Ovary (tissue), 3 donors: Measurements from ENCODE around the gene PALLD.

Source experiments
- EP300 ChIP-seq: sonication (generic); formaldehyde crosslinking; IDR thresholded peaks from one replicate; pipeline ENCODE4 v1.6.1; 2017; ENCODE audit warnings: antibody characterized with exemption
- TF ChIP-seq, protein P1 (sequence below), 3 donors: fragments of 450-650 bp in 2 of 3; fragments of 200-600 bp in 1 of 3; IDR thresholded peaks; one replicate each; pipeline versions ENCODE4 v1.5.1 to v1.8.0; 2016 to 2022; ENCODE audit warnings: antibody characterized with exemption in 3 of 3, mild to moderate bottlenecking in 1 of 3
- donor health status: DM: no; HTN: no; CAD: no.

DNA sequence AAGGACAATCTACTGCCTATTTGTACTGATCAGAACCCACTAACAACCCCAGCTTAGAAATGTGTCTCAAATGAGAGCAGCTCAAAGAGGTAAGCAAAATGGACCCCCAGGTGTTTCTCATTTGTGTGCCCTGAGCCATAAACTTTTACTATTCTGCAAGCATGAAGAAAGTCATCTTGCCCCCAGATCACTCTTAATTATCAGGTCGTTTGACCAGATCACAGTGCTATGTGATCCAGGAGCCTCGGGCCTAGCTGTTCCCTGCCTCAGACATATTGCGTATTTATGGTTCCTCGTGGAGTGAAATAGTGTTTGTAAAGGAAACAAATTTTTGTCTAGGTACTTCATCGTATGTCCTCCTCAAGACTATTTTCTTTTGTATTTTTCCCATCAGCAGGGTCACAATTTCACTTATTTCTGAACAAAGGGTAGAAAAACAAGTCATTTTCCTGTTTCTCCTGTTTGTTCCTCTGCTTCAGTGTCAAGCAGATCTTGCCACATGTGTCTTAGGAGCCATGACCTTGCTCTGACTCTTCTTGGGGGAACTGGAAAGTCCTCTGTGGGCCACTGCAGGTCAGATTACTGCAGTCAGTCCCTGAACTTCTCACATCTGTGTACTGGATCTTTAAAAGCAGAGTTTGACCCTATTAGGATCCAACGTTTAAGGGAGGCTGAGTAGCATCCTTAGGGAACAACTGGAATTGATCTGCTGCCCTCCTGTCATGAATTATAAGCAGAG, 194.9 kb downstream of the PALLD start:
- TF ChIP-seq EP300: no peak
- TF ChIP-seq, protein P1, sequence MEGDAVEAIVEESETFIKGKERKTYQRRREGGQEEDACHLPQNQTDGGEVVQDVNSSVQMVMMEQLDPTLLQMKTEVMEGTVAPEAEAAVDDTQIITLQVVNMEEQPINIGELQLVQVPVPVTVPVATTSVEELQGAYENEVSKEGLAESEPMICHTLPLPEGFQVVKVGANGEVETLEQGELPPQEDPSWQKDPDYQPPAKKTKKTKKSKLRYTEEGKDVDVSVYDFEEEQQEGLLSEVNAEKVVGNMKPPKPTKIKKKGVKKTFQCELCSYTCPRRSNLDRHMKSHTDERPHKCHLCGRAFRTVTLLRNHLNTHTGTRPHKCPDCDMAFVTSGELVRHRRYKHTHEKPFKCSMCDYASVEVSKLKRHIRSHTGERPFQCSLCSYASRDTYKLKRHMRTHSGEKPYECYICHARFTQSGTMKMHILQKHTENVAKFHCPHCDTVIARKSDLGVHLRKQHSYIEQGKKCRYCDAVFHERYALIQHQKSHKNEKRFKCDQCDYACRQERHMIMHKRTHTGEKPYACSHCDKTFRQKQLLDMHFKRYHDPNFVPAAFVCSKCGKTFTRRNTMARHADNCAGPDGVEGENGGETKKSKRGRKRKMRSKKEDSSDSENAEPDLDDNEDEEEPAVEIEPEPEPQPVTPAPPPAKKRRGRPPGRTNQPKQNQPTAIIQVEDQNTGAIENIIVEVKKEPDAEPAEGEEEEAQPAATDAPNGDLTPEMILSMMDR (IDR thresholded peaks at IDR 0.05): no peak
